HG02884 (cell line): Measurements from ENCODE around the gene PKD1.
"Not testable (repeated sequence)": the region's sequence is repeated elsewhere in the genome, so short reads cannot be mapped to it uniquely, and the experiment has no call there.

Source experiments
- ATAC-seq: cut with Tn5 transposase; IDR thresholded peaks from one replicate; pipeline ENCODE4 v1.9.1; 2021; ENCODE audit warnings: mild to moderate bottlenecking, moderate library complexity; ENCODE audit not compliant: unreplicated experiment

PKD1 gene

GRCh38 chr16:2126161-2126743, 9.4 kb downstream of the PKD1 start:
- not testable (repeated sequence) for ATAC-seq

GRCh38 chr16:2125609-2126008, 10.1 kb downstream of the PKD1 start:
- not testable (repeated sequence) for ATAC-seq

- not testable (repeated sequence) for ATAC-seq
Observed at GRCh38 chr16:2124694-2125444, 10.8 kb downstream of the PKD1 start.

GRCh38 chr16:2124377-2124693, 11.4 kb downstream of the PKD1 start:
- ATAC-seq, result not testable (repeated sequence)

GRCh38 chr16:2123706-2124376, 11.9 kb downstream of the PKD1 start:
- ATAC-seq, result not testable (repeated sequence)

GRCh38 chr16:2122934-2123683, 12.6 kb downstream of the PKD1 start:
- not testable (repeated sequence) for ATAC-seq

- no peak for ATAC-seq
Observed at GRCh38 chr16:2122429-2122828, 13.3 kb downstream of the PKD1 start.

- ATAC-seq, result no peak
Observed at GRCh38 chr16:2121853-2122252, 13.8 kb downstream of the PKD1 start.

- not testable (repeated sequence) for ATAC-seq
Observed at GRCh38 chr16:2121325-2121724, 14.4 kb downstream of the PKD1 start.

- ATAC-seq, result not testable (repeated sequence)
Observed at GRCh38 chr16:2117960-2118722, 17.6 kb downstream of the PKD1 start.

GRCh38 chr16:2117341-2117740, 18.4 kb downstream of the PKD1 start:
- ATAC-seq, result not testable (repeated sequence)

- ATAC-seq, result not testable (repeated sequence)
Observed at GRCh38 chr16:2116428-2116827, 19.3 kb downstream of the PKD1 start.

- no peak for ATAC-seq
Observed at GRCh38 chr16:2115591-2115973, 20.1 kb downstream of the PKD1 start.

- not testable (repeated sequence) for ATAC-seq
Observed at GRCh38 chr16:2114885-2115590, 20.7 kb downstream of the PKD1 start.

GRCh38 chr16:2114225-2114624, 21.5 kb downstream of the PKD1 start:
- ATAC-seq, result not testable (repeated sequence)

GRCh38 chr16:2112539-2113106, 23.1 kb downstream of the PKD1 start:
- not testable (repeated sequence) for ATAC-seq

- not testable (repeated sequence) for ATAC-seq
Observed at GRCh38 chr16:2111412-2112335, 24.0 kb downstream of the PKD1 start.

- ATAC-seq, result not testable (repeated sequence)
Observed at GRCh38 chr16:2111009-2111353, 24.7 kb downstream of the PKD1 start.
